Activated gamma-delta T cell (primary cell): ENCODE data around the gene RTN1.

ENCODE experiments used
- DNase-seq: peaks from one replicate; lab custom pipeline; 2025; lab: John Stamatoyannopoulos, UW

RTN1 gene

DNA sequence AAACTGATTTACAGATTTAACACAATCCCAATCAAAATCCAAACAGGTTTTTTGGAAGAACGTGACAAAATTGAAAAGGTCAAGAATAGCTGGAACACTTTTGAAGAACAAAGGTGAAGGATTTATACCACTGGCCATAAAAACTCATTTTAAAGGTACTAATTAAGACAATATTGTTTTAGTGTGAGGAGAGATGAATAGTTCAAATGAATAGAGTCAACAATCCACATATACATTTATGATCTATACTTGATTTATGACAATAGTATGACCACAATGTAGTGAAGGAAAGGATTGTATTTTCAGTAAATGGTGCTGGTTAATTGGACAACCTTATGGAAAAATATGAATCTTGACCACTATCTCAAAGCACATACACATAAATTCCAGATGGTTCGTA is 323.3 kb downstream of the RTN1 start:
- no peak for DNase-seq
